HG03378 (cell line): ENCODE measurements around the gene CDT1.

Experiments used
- ATAC-seq: cut with Tn5 transposase; IDR thresholded peaks from one replicate; pipeline ENCODE4 v1.9.1; 2021; ENCODE audit warnings: mild to moderate bottlenecking, moderate library complexity; ENCODE audit not compliant: unreplicated experiment

The CDT1 gene

GRCh38 chr16:88803264-88803987 is at the start of gene CDT1:
CDT1 (plus strand) TSS chr16:88803789; CDS start chr16:88803832, 43 bp downstream.
- no peak for ATAC-seq

- no peak for ATAC-seq
These were observed 49.3 kb upstream of the CDT1 start for GRCh38 chr16:88754109-88754911.

- ATAC-seq: no peak
These were observed 48.5 kb upstream of the CDT1 start for GRCh38 chr16:88754912-88755744.

- ATAC-seq: no peak
These were observed 47.7 kb upstream of the CDT1 start for GRCh38 chr16:88755745-88756443.

- no peak for ATAC-seq
These were observed 45.2 kb upstream of the CDT1 start for GRCh38 chr16:88758227-88758943.

GRCh38 chr16:88758944-88759244 is 44.7 kb upstream of the CDT1 start:
- no peak for ATAC-seq

- ATAC-seq: no peak
These were observed 44.2 kb upstream of the CDT1 start for GRCh38 chr16:88759245-88759975.

GRCh38 chr16:88759976-88760350 is 43.6 kb upstream of the CDT1 start:
- ATAC-seq: no peak

- ATAC-seq: no peak
These were observed 43.0 kb upstream of the CDT1 start for GRCh38 chr16:88760424-88761142.

GRCh38 chr16:88761143-88761534 is 42.5 kb upstream of the CDT1 start:
- no peak for ATAC-seq

- no peak for ATAC-seq
These were observed 41.8 kb upstream of the CDT1 start for GRCh38 chr16:88761830-88762229.

- ATAC-seq: no peak
These were observed 41.2 kb upstream of the CDT1 start for GRCh38 chr16:88762258-88762870.

- ATAC-seq: no peak
These were observed 40.6 kb upstream of the CDT1 start for GRCh38 chr16:88762941-88763340.

GRCh38 chr16:88763502-88764053 is 40.0 kb upstream of the CDT1 start:
- ATAC-seq: no peak

GRCh38 chr16:88764080-88764479 is 39.5 kb upstream of the CDT1 start:
- ATAC-seq: no peak

GRCh38 chr16:88764913-88765349 is 38.7 kb upstream of the CDT1 start:
- no peak for ATAC-seq

- no peak for ATAC-seq
These were observed 36.6 kb upstream of the CDT1 start for GRCh38 chr16:88766975-88767374.

- no peak for ATAC-seq
These were observed 36.0 kb upstream of the CDT1 start for GRCh38 chr16:88767546-88768070.
